Mesangial cell (primary cell): ENCODE measurements around the gene SPRYD4. TPM values are rescaled to one million over a fixed set of nuclear protein-coding genes. Genes with fewer than 3 reads are reported as not detected.

Experiments
- total RNA-seq: library from RNA; depleted of rRNA; stranded (reverse); fragments of >200 nt; gene quantifications from 2 replicates; pipeline ENCODE4 v1.2.3, GENCODE V29; 2015

Gene SPRYD4
- 1.5 and 1.6 TPM in 2 replicates for total RNA-seq

DNA sequence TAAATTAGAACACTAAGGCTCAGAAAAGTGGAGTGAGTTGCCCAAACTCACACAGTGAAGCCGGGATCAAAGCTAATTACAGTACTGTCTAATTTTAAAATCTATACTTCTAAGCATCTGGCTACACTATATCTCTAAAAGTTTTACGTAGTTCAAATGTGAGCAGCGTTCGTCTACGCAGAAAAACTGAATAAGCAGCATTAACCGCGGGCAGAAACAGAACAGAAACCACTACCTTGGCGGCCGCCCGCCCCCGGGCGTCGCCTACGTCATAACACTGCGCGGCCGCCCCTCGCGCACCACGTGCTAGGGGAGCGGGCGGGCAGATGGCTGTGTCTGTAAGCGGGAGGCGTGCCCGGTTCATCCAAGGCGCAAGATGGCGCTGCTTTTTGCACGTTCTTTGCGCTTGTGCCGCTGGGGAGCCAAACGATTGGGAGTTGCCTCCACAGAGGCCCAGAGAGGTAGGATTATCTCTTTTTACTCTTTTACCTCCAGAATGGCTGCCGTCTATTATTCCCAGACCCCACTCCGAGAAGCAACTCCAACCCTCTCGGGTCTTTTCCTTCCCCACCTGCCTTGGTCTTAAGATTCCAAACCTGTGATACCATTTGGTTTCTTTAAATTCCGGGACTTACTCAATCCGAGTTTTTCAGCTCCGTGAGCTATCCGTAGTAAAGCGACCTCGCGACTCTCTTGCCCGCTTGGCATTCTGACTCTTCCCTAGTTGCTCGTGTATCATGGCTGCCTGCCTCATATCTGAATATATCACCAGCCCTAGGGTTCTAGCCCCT, at the start of gene SPRYD4:
Gene SPRYD4, plus strand, starts transcription at position 363 of the 791 bp plus-strand sequence. Its CDS starts 14 bp downstream, at position 377.

DNA sequence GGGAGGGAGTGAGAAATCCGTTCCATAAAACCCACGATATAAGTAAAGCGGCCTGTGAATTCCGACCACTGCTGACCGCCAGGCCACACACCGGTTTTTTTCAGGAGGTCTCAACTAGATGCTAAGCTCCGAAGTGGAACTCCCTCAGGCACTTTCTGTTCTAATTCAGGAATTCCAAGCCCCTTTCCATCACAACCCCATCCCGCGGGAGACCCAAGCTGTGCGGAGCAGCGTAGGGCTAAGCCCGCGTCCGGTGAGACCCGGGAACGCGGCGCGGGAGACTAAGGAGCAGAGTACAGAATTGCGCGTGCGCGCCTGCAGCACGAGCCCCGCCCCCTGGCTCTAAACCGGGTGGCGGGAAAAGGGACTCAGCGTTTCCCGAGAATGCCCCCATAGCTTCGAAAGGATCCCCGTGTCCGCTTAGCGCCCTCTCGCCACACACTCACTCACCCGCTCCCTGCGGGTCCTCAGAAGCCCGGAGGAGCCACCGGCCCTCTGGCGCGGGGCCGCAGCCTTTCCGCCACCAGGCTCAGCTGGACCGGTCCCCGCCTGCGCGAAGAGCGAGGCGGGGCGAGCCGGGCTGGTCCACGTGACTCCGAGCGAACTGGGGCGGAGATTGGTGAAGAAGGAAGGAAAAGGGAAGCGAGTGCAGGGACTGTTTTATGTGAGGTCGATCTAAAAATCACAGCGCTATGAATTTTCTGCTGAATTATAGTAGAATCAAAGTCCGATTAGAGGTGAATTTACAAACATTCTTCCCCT, 19.3 kb upstream of the SPRYD4 start, which contains the start of gene TIMELESS:
Gene TIMELESS, minus strand, starts transcription at position 567 of the 762 bp plus-strand sequence. CDS start 15,256 bp downstream, outside the sequence.

DNA sequence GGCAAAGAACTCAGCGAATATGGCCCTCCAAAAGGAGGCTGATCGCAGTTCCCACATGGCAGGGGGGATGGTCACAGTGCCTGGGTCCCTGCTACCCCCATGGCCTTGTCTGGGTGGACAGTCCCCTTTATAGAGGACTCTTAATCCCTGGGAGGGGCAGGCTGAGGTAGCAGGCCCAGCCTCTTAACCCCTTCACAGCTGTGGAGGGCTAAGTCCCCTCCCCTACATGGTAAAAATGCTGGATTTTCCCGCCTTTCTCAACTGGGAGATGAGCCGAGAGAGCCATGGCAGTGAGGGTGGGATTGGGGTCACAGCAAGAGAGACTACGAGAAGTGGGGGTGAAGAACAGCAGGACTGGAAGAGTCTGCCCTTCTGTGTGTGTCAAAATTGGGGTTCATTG, 13.8 kb upstream of the SPRYD4 start, which contains the start of gene MIP:
Gene MIP, minus strand, starts transcription at position 101 of the 400 bp plus-strand sequence. Its CDS starts 44 bp downstream, at position 57.

DNA sequence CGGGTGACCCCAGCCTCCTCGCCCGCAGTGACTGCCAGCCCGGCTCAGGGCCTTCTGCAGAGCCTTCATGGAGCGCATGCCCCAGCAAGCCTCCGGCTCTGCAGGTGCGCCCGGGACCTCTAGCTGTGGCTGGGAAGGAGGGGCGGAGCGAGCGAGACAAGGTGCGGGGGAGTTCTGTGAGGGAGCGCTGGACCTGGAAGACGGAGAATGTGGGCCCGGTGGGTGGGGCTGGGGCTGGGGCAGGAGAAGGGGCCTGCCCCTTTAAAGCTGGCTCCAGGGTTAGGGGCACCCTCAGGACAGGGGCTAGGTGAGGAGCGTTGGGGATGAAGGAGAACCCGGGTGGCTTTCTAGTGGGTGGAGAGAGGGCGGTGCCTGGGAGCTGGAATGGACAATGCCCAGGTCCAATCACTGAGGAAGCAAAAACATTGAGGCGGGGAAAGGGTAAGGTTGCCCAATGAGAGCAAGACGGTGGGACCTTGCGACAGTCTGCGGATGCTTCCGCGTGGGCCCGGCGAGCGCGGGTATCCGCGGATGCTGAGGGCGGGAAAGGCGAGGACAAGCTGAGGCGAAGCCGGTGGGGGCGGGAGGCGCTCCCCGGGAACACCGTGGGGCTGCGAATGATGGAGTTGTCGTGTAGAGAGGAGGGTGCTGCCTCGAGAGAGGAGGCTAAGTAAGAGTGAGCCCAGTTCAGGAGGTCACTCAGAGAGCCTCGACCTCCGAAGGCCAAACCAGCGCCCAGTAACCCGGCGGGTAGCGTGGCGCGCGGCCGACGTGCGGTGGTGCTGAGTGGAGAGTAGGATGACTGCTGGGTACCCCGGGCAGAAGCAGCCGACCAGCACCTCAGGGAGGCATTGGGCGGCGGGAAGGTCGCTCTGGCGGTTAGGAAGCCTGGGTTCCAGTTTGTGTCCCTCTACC, 19.9 kb downstream of the SPRYD4 start, which contains the start of gene GLS2:
Gene GLS2, minus strand, starts transcription at position 121 of the 915 bp plus-strand sequence. Its CDS starts 43 bp downstream, at position 78.

DNA sequence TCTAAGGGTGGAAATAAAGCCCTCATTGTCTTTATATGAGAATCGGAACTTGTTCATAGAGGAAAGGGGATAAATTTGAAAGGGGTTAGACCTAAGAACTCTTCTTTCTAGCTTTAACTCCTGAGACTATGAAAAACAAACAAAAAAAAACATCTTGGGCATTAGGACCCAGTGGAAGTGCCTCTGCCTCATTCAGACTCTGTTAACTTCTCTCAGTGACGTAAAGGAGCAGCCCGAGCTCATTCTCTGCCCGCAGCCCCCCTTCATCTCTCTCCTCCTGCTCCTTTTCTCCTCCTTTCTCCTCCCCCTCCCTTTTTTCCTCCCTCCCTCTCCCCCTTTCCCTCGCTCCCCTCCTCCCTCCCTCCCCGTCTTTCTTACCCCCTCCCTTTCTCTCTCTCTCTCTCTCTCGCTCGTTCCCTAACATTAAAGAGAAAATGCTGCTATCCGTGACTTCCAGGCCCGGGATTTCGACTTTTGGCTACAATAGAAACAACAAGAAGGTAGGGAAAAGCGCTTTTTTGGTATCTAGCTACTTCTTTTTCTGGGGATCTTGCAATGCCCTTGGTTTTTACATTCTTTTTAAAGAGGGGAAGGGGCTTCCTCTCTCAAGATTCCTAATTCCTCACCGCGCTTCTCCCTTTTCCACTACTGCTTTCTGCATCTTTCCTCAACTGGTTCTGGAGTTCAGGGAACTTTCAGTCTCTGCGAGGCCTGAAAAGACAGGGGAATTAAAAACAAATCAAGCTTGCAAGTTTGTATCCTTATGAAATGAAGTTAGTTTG, 53.4 kb downstream of the SPRYD4 start, which contains the start of gene RBMS2:
Gene RBMS2, plus strand, starts transcription at position 231 of the 782 bp plus-strand sequence. Its CDS starts 204 bp downstream, at position 435.

Other genes with a start within 250 kb of the SPRYD4 start
- 53.6 and 72.0 TPM in 2 replicates for gene RNF41, start 246.7 kb upstream of the SPRYD4 start, total RNA-seq
- gene NABP2, start 244.2 kb upstream of the SPRYD4 start, total RNA-seq, result 30.0 and 48.1 TPM in 2 replicates
- not detected in 2 replicates for gene SLC39A5, start 238.5 kb upstream of the SPRYD4 start, total RNA-seq
- 42.3 and 54.6 TPM in 2 replicates for gene ANKRD52, start 210.2 kb upstream of the SPRYD4 start, total RNA-seq
- gene COQ10A, start 201.6 kb upstream of the SPRYD4 start, total RNA-seq, result 9.6 and 9.8 TPM in 2 replicates
- gene CS, start 168.2 kb upstream of the SPRYD4 start, total RNA-seq, result 130 and 148 TPM in 2 replicates
- 75.3 and 76.6 TPM in 2 replicates for gene CNPY2, start 152.6 kb upstream of the SPRYD4 start, total RNA-seq
- 15.6 and 21.6 TPM in 2 replicates for gene PAN2, start 134.6 kb upstream of the SPRYD4 start, total RNA-seq
- gene IL23A, start 129.7 kb upstream of the SPRYD4 start, total RNA-seq, result 1.1 and 1.5 TPM in 2 replicates
- 53.4 and 121 TPM in 2 replicates for gene STAT2, start 108.5 kb upstream of the SPRYD4 start, total RNA-seq
- gene APOF, start 105.7 kb upstream of the SPRYD4 start, total RNA-seq, result not detected in 2 replicates
- 6.5 and 33.7 TPM in 2 replicates for gene TIMELESS, start 19.2 kb upstream of the SPRYD4 start, total RNA-seq
- 0.98 TPM in 1 of 2 replicates, not detected in the other for gene MIP, start 13.9 kb upstream of the SPRYD4 start, total RNA-seq
- 1.1 and 2.2 TPM in 2 replicates for gene GLS2, start 19.6 kb downstream of the SPRYD4 start, total RNA-seq
- 29.7 and 39.7 TPM in 2 replicates for gene RBMS2, start 53.2 kb downstream of the SPRYD4 start, total RNA-seq
- gene BAZ2A, start 161.7 kb downstream of the SPRYD4 start, total RNA-seq, result 55.1 and 79.5 TPM in 2 replicates
- gene ATP5F1B, start 177.4 kb downstream of the SPRYD4 start, total RNA-seq, result 366 and 495 TPM in 2 replicates
- gene PTGES3, start 219.7 kb downstream of the SPRYD4 start, total RNA-seq, result 48.4 and 121 TPM in 2 replicates